Adrenal gland (tissue), 5 donors: ENCODE data around the gene UCP1.

Experiments
- POLR2A ChIP-seq, 2 donors: fragments of 450-650 bp; IDR thresholded peaks; one replicate each; pipeline ENCODE4 v1.6.1; 2017; ENCODE audit warnings: antibody characterized with exemption in 2 of 2, mild to moderate bottlenecking in 2 of 2, moderate library complexity in 1 of 2
- TF ChIP-seq, protein P1 (sequence below), 6 experiments: fragments of 450-650 bp in 4 of 6; fragments of 200-600 bp in 2 of 6; sonication (generic) in 1 of 6; IDR thresholded peaks; 1 replicate in 5 of 6; 2 replicates in 1 of 6; pipeline versions ENCODE4 v1.5.1 to v1.8.0; 2016 to 2021; ENCODE audit warnings: antibody characterized with exemption in 6 of 6, mild to moderate bottlenecking in 2 of 6, moderate library complexity in 1 of 6
- donor health status: DM: no; HTN: no; CAD: no.

DNA sequence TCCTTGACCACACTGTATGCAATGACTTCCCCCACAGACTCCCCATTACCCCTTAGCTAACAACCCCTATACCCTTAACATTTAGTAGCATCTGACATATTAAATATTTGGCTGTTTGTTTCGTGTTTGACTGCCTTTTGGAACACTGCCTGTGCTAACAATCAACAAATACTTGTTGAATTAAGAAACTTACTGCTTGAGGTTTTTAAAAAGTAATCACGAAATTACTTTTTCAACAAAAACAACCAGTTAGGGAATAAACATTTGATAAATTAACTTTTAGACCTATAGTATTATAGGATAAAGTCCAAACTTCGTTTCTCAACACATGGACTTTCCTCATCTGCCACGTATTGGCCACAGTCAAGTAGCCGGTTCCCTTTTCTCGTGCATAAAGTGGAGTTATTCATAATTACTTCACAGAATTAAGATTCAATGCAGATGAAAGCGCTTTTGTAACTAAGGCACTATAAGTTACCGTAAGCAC, 45.3 kb downstream of the UCP1 start:
- TF ChIP-seq, protein P1, sequence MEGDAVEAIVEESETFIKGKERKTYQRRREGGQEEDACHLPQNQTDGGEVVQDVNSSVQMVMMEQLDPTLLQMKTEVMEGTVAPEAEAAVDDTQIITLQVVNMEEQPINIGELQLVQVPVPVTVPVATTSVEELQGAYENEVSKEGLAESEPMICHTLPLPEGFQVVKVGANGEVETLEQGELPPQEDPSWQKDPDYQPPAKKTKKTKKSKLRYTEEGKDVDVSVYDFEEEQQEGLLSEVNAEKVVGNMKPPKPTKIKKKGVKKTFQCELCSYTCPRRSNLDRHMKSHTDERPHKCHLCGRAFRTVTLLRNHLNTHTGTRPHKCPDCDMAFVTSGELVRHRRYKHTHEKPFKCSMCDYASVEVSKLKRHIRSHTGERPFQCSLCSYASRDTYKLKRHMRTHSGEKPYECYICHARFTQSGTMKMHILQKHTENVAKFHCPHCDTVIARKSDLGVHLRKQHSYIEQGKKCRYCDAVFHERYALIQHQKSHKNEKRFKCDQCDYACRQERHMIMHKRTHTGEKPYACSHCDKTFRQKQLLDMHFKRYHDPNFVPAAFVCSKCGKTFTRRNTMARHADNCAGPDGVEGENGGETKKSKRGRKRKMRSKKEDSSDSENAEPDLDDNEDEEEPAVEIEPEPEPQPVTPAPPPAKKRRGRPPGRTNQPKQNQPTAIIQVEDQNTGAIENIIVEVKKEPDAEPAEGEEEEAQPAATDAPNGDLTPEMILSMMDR (IDR thresholded peaks at IDR 0.05) = no peak
- TF ChIP-seq POLR2A (IDR thresholded peaks at IDR 0.05) = no peak
